IPS DF 19.7 (cell line): Measurements from ENCODE around the gene LYPD6.
"Not testable (repeated sequence)": the region's sequence is repeated elsewhere in the genome, so short reads cannot be mapped to it uniquely, and the experiment has no call there.

Experiments used
- DNase-seq: peaks from one replicate; pipeline ENCODE4 v3.0.0-alpha.2; 2013; ENCODE audit warnings: low read depth, low spot score

LYPD6 gene

GRCh38 chr2:149451417-149452165 is 121.2 kb downstream of the LYPD6 start:
- DNase-seq: no peak

DNA sequence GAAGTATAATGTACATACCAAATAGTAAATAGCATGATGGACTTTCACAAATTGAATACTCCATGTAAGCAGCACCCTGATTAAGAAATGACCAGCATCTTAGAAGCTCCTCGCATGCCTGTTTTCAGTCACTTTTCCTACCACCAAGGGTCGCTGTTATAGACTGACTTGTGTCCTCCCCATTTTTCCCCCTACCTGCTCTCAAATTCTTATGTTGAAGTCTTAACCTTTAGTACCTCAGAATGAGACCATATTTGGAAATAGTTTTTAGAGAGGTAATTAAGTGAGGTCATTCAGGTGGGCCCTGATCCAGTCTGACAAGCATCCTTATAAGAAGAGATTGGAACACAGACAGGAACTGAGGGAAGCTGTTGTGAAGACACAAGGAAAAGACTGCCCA is 125.9 kb downstream of the LYPD6 start:
- peak; percentile 42 for DNase-seq

GRCh38 chr2:149458502-149458901 is 128.1 kb downstream of the LYPD6 start:
- DNase-seq: no peak

DNA sequence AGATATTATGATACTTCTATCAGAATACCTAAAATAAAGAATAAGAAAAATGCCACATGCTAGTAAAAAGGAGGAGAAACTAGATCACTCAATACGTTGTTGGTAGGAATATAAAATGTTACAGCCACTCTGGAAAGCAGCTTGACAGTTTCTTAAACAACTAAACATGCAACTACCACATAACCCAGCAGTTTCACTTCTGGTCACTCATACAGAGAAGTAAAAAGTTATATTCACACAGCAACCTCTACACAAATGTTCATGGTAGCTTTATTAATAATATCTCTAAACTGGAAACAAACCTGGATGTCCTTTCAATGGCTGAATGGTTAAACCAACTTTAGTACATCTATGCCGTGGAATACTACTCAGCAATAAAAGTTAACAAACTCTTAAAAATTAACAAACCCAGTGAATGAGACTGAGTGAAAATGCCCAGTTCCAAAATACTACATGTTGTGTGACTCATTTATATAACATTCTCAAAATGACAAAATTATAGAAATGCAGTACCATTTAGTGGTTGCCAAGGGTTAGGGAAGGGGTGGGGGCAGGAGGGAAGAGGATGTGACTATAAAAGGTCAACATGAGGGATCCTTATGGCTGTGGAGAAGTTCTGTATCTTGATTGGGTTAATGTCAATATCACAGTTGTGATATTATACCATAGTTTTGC is 133.1 kb downstream of the LYPD6 start:
- no peak for DNase-seq

- DNase-seq: no peak
These were observed 134.0 kb downstream of the LYPD6 start for GRCh38 chr2:149464396-149464795.

GRCh38 chr2:149465873-149466272 is 135.5 kb downstream of the LYPD6 start:
- no peak for DNase-seq

DNA sequence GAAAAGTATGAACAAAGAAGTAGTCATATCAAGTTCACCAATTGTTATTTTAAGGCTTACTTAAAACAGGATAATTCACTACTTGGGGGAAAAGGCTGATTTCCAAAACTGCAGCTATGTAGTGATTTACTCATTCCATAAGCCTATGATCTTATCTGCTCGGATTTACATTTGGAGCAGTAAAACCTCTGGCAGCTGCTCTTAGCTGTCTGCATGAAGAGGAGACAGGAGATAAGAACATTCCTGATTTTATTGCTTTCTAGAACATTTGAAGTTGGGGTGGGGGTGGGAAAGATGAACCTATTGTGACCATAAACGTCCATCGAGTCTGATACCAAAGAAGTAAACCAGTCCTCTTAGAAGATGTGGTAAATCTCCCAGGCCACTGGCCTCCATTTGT is 136.2 kb downstream of the LYPD6 start:
- DNase-seq: no peak

GRCh38 chr2:149467436-149467835 is 137.0 kb downstream of the LYPD6 start:
- DNase-seq: no peak

DNA sequence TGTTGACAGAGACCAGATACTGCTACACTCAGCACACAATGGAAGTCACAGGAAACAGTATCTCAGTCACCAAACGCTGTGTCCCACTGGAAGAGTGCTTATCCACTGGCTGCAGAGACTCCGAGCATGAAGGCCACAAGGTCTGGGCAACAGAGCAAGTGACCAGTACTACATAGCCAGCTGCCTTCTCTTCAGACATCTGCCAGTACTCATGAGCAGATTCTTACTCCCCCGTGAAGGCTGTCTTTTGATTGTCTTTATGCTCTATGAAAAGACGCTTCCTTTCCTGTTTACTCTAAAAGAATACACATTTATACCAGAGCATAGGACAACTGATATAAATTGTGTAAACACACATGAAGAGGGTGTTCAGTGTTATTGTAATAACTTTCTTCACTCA is 138.2 kb downstream of the LYPD6 start:
- no peak for DNase-seq

DNA sequence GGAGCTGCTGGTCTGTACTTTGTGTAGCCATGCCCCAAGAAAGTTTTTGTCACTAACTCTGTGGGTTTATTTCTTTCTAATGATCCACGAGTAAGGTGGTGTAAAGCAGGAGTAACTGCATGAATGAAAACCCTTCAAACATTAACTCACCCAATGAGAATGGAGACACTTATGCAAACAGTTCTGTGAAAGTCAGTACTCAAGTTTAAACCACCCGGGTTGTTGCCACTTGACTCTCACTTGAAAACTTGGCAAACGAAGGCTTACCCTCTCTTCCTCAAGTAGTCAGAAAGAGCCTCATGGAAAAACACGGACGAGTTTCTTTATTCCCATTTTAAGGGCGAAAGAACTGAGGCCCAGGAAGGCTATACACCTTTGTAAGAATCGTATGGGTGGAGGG is 139.7 kb downstream of the LYPD6 start:
- no peak for DNase-seq

DNA sequence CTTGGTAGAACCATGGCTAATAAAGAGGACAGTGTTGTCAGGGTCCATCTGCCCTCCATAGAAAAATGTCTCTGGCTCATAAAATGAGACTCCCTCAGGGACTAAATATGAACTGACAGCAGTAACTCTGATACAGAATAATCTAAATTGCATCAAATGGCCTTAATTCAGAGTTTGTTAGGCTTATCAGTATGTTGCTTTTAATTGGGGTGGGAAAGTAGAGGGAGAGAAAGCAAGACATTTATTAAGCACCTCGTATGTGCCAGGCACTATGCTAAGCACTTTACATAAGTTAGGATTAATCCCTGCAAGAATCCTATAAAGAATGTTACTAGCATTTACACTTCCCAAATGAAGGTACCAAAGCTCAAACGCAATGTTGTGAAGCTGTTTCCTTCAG is 142.0 kb downstream of the LYPD6 start:
- DNase-seq: no peak

DNA sequence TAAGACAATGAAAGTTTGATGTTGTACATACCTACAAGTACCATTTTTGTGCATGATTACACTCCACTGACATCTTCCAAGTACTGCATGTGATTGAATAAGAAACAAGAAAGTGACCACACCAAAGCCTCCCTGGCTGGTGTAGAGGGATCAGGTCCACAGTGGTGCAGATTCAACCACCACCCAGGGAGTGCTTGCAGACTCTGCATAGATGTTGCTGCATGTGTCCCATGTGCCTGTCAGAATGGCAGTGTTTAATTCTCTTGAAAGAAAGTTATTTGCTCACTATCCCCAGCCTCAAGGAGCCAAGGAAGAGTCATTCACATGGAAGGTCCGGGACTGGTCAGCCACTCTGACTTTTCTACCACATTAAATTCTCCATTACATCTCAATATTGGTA is 142.7 kb downstream of the LYPD6 start:
- no peak for DNase-seq

DNA sequence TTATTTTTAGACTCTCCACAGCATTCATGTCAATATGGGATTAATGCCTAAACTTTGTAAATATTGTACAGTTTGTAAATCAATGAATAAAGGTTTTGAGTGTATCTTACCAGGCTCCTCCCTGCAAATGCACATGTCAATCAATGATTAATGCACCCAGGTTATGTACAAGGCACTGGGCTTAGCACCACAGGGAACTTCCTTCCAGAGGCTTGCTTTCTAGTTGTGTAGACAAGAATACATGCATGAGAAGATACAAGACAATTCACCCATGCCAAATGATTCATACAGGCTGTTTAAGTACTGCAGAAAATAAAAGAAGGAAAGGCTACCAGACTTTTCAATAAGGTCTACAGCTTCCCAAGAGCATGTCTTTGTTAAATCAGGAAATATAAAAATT is 143.1 kb downstream of the LYPD6 start:
- DNase-seq: no peak

DNA sequence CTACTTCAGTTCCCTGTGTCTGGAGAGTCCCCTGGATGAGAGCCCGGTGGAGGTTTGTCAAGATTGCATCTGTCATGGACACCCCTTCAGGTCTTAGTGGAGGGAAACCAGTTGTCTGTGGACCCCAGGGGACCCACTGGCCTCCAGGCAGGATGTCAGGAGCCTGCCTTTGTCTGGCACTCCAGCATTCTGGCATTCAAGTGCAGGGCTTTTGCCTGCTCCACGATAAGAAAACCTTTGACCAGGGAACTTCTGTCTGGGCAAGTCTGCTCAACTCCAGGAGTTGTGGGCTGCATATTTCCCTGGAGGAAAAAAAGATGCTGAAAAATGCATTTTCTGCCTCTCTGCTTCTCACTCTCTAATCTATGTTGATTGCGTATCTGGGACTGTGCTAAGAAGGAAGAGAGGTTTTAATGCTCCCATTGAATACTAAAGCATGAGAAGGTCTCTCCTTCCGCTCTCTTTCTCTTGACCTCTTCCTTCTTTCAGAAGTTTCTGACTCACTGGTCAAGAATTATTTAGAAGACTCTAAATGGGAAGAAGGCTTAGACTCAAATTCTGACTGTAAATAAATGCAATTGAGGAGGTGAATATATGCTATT is 152.7 kb downstream of the LYPD6 start:
- no peak for DNase-seq

GRCh38 chr2:149486664-149487063 is 156.3 kb downstream of the LYPD6 start:
- no peak for DNase-seq

DNA sequence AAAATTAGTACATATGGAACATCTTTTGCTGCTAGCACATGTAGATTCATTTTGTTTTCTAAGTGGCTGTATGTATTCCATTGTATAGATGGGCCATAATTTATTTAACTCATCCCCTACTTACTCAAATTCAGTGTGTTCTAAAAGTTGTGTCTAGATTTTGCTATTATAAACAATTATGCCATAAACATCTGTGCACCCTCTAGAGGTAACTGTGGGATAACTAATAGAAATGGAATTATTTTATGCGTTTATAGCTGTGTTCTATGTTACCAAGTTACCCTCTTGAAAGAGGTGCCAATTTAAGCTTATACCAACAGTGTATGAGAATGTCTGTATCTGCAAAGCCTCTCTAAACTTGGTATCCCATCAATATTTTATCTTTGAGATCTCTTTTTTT is 156.8 kb downstream of the LYPD6 start:
- DNase-seq: no peak

DNA sequence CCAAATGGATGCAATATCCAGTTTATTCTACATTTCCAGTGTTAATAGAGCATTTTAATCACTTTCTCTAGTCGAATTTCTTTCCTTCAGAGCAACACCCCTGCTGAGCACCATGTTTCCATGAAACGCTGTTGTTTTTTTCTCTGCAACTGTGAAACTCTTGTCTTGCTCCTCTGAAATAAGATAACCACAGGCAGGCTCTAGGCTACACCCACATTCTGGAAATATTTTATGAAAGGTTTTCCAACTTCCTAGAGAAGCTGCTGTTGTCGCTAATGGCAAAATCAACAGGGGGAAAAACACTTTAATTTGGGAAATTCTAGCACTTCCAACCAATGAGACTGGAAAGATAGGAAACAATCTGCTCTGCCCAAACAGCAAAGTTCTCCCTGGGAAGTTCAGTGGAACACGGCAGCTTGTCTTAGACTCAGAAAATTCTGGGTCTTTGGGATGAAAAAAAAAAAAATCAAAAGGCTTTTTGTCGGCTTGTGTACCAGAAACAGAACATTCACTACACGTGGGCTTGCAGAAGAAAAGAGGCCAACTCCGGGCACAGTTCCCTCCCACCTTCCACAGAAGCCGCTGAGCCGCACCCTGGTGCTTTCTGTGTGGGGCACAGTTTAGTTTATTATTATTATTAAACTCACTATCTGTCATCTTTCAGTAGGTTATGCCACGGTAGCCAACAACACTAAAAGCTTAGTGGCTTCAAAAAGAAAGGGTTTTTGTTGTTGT is 158.5 kb downstream of the LYPD6 start:
- no peak for DNase-seq

DNA sequence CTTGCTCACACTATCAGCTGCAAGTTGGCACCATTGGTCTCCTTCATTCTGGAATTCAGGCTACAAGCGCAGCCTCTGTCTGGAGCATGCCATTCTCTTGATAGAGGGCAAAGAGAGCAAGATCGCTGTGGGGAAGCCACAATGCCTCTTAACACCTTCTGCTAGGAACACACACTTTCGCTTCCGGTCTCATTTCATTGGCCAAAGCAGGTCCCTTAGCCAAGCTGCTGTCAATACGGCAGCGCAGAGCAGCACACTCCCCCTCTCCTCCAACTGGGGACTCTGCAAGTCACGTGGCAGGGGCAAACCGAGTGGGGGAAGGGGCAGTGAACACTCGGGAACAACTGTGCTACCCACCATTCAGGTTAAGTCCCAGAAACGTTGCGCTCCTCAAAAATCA is 159.1 kb downstream of the LYPD6 start:
- peak; percentile 40 for DNase-seq

DNA sequence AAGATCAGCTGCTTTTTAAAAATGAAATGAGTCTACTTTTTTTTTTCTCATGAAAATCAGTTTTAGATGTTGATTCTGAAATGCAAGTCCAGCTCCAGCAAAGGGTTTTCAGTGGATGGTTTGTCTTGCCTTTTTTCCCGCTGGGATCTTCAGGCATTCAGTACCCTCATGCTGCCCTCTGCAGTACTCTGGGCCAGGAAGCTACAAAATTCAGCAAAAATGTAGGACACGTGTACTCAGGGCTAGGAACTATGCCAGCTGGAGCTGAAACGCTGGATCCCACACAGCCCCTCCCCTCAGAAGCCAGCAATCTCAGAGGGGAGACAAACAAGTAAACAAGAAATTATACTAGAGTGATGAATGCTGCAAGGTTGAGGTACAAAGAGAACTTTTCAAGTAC is 159.9 kb downstream of the LYPD6 start:
- no peak for DNase-seq

DNA sequence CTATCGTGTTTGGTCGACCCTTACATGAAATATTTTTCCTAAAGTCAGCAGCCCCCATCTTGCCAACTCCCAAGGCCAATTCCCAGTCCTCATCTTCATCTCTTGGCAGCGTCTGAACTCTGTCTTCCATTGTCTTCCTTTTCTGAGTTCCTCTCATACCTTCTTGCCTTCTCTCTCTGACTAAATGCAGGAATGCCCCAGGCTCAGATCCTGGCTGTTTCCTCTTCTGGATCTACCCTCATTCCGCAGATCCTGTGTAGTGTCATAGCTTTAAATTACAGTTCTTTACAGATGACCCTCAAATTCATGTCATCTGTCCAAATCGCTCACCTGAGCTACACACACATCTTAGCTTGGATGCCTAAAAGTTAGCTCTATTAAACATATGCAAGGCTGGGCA is 162.5 kb downstream of the LYPD6 start:
- DNase-seq: no peak

- not testable (repeated sequence) for DNase-seq
These were observed 168.8 kb downstream of the LYPD6 start for GRCh38 chr2:149499204-149499603.

DNA sequence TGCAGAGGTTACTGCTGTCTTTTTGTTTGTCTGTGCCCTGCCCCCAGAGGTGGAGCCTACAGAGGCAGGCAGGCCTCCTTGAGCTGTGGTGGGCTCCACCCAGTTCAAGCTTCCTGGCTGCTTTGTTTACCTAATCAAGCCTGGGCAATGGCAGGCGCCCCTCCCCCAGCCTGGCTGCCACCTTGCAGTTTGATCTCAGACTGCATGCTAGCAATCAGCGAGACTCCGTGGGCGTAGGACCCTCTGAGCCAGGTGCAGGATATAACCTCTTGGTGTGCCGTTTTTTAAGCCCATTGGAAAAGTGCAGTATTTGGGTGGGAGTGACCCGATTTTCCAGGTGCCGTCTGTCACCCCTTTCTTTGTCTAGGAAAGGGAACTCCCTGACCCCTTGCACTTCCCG is 176.4 kb downstream of the LYPD6 start:
- DNase-seq: not testable (repeated sequence)
